Measurements from ENCODE around the gene PDLIM5. TPM values are rescaled to one million over a fixed set of nuclear protein-coding genes. Genes with fewer than 3 reads are reported as not detected.

The PDLIM5 gene
- total and polyA plus RNA-seq, 7 experiments from 2014 or later, result 14.4 to 61.7 (median 35.7) TPM

GRCh38 chr4:94603170-94603747 lies 151.5 kb downstream of the PDLIM5 start:
- no peaks in the 10 kb centered on the region for H3K9me3 ChIP-seq (ENCODE audit: control insufficient read depth in 2 of 3, low read length in 3 of 3)
- H3K4me3 Mint-ChIP-seq, result no peak overlapping the region
- H3K27me3 Mint-ChIP-seq, result no peaks in the 10 kb centered on the region
- no peaks in the 10 kb centered on the region for H3K4me1 Mint-ChIP-seq
- H3K27ac ChIP-seq (ENCODE audit: low read depth, low read length), result no peak overlapping the region
- peaks cover 0 to 3% (median 0%) of the 10 kb centered on the region in 11 donors for H3K9me3 Mint-ChIP-seq
- intact Hi-C loops (cut with micrococcal nuclease), result no loop called here
- peaks cover 0 to 3% (median 0%) of the 10 kb centered on the region in 5 donors for H3K36me3 Mint-ChIP-seq
- DNase-seq, result no peak
- H3K27me3 ChIP-seq (ENCODE audit: control insufficient read depth in 2 of 2, insufficient read depth in 2 of 2, low read length in 2 of 2), result no peaks in the 10 kb centered on the region
- no peak overlapping the region for H3K27ac Mint-ChIP-seq
- POLR2A ChIA-PET, result interaction anchor here (1.0 kb wide), 1 partner anchor 10 kb away, joined by 3 read pairs; no protein-coding TSS in a partner anchor
- CTCF ChIA-PET, result no interaction called here
- no peak for ATAC-seq
- no peaks in the 10 kb centered on the region for H3K4me1 ChIP-seq (ENCODE audit: control insufficient read depth in 2 of 2, insufficient read depth in 2 of 2, low read length in 2 of 2)
- H3K4me3 ChIP-seq (ENCODE audit: low read length), result no peak overlapping the region
- H3K36me3 ChIP-seq (ENCODE audit: control insufficient read depth in 2 of 3, insufficient read depth in 3 of 3, low read length in 3 of 3), result no peaks in the 10 kb centered on the region

DNA sequence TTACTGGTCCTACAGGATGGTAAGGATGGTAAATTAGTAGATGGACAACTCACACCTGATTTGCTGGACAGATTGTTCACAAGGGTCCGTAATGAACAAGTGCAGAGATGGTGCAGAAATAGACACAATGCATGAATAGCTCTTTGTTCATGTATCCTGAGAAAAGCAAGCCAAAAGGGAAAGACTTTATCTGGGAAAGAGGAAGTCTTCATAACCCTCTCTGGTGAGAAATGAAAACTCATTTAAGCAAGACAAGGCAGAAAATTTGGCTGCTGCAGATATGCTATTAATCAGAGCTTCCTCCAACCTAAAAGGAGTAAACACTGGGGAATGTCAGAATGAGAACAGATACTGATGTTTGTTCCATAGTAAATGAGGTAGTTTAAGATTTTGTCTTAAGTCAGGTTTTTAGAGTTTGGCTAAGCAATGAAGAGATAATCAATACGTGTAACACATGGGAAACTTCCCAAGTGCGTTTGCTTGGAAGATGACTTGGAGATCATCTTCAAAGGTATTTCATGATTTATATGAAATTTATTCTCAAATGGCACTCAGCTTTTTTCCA lies 153.6 kb downstream of the PDLIM5 start:
- H3K36me3 Mint-ChIP-seq, result peaks cover 0 to 3% (median 0%) of the 10 kb centered on the region in 5 donors
- no peaks in the 10 kb centered on the region for H3K27me3 Mint-ChIP-seq
- peaks cover 0 to 3% (median 0%) of the 10 kb centered on the region in 11 donors for H3K9me3 Mint-ChIP-seq
- ChIA-PET POLR2A (no interaction called here), CTCF (no interaction called here)
- Histone ChIP-seq H3K27ac (ENCODE audit: low read depth, low read length) (no peak overlapping the region), H3K4me1 (ENCODE audit: control insufficient read depth in 2 of 2, insufficient read depth in 2 of 2, low read length in 2 of 2) (no peaks in the 10 kb centered on the region), H3K4me3 (ENCODE audit: low read length) (no peak overlapping the region), H3K27me3 (ENCODE audit: control insufficient read depth in 2 of 2, insufficient read depth in 2 of 2, low read length in 2 of 2) (no peaks in the 10 kb centered on the region), H3K9me3 (ENCODE audit: control insufficient read depth in 2 of 3, low read length in 3 of 3) (no peaks in the 10 kb centered on the region), H3K36me3 (ENCODE audit: control insufficient read depth in 2 of 3, insufficient read depth in 3 of 3, low read length in 3 of 3) (no peaks in the 10 kb centered on the region)
- intact Hi-C loops (cut with micrococcal nuclease), result no loop called here
- DNase-seq (no peak), ATAC-seq (no peak)
- H3K4me1 Mint-ChIP-seq, result peaks cover 0 to 9% (median 6%) of the 10 kb centered on the region in 7 donors
- no peak overlapping the region for H3K27ac Mint-ChIP-seq
- no peak overlapping the region for H3K4me3 Mint-ChIP-seq

GRCh38 chr4:94610145-94610544 lies 158.4 kb downstream of the PDLIM5 start:
- H3K36me3 ChIP-seq (ENCODE audit: control insufficient read depth in 2 of 3, insufficient read depth in 3 of 3, low read length in 3 of 3), result no peaks in the 10 kb centered on the region
- Mint-ChIP-seq H3K4me1 (peaks cover 2 to 19% (median 15%) of the 10 kb centered on the region in 7 donors), H3K9me3 (no peaks in the 10 kb centered on the region), H3K27me3 (peaks cover 0 to 3% (median 0%) of the 10 kb centered on the region in 5 donors), H3K4me3 (peak overlapping the region in 8 of 10 donors; percentile 5 to 84 (median 62)), H3K36me3 (no peaks in the 10 kb centered on the region), H3K27ac (peak overlapping the region in 7 of 9 donors; percentile 41 to 82 (median 79))
- H3K4me1 ChIP-seq (ENCODE audit: control insufficient read depth in 2 of 2, insufficient read depth in 2 of 2, low read length in 2 of 2), result peaks cover 0 to 6% of the 10 kb centered on the region in 2 donors
- CTCF ChIA-PET, result interaction anchor here (1.1 kb wide), 1 partner anchor 8 kb away, joined by 4 read pairs; no protein-coding TSS in a partner anchor
- H3K27ac ChIP-seq (ENCODE audit: low read depth, low read length), result no peak overlapping the region
- no peaks in the 10 kb centered on the region for H3K27me3 ChIP-seq (ENCODE audit: control insufficient read depth in 2 of 2, insufficient read depth in 2 of 2, low read length in 2 of 2)
- POLR2A ChIA-PET, result no interaction called here
- intact Hi-C loops (cut with micrococcal nuclease), result no loop called here
- H3K4me3 ChIP-seq (ENCODE audit: low read length), result no peak overlapping the region
- H3K9me3 ChIP-seq (ENCODE audit: control insufficient read depth in 2 of 3, low read length in 3 of 3), result no peaks in the 10 kb centered on the region
- ATAC-seq (no peak), DNase-seq (peak in 6 of 9 donors; percentile 5 to 33 (median 20))

- Mint-ChIP-seq H3K4me3 (no peak overlapping the region), H3K9me3 (no peaks in the 10 kb centered on the region), H3K27me3 (peaks cover 0 to 3% (median 0%) of the 10 kb centered on the region in 5 donors), H3K27ac (no peak overlapping the region), H3K4me1 (peaks cover 2 to 19% (median 15%) of the 10 kb centered on the region in 7 donors), H3K36me3 (peaks cover 0 to 8% (median 6%) of the 10 kb centered on the region in 5 donors)
- no peak for DNase-seq
- ATAC-seq, result no peak
- CTCF ChIA-PET, result no interaction called here
- Histone ChIP-seq H3K4me1 (ENCODE audit: control insufficient read depth in 2 of 2, insufficient read depth in 2 of 2, low read length in 2 of 2) (peaks cover 0 to 6% of the 10 kb centered on the region in 2 donors), H3K9me3 (ENCODE audit: control insufficient read depth in 2 of 3, low read length in 3 of 3) (no peaks in the 10 kb centered on the region), H3K4me3 (ENCODE audit: low read length) (no peak overlapping the region), H3K27ac (ENCODE audit: low read depth, low read length) (no peak overlapping the region), H3K36me3 (ENCODE audit: control insufficient read depth in 2 of 3, insufficient read depth in 3 of 3, low read length in 3 of 3) (peaks cover 0 to 5% (median 0%) of the 10 kb centered on the region in 3 experiments), H3K27me3 (ENCODE audit: control insufficient read depth in 2 of 2, insufficient read depth in 2 of 2, low read length in 2 of 2) (no peaks in the 10 kb centered on the region)
- intact Hi-C loops (cut with micrococcal nuclease), result no loop called here
- POLR2A ChIA-PET, result no interaction called here
These were observed 161.5 kb downstream of the PDLIM5 start for GRCh38 chr4:94613248-94613647.

- Mint-ChIP-seq H3K4me3 (no peak overlapping the region), H3K27me3 (peaks cover 0 to 3% (median 0%) of the 10 kb centered on the region in 5 donors)
- CTCF ChIA-PET, result no interaction called here
These were observed 163.7 kb downstream of the PDLIM5 start for GRCh38 chr4:94615451-94615850.

DNA sequence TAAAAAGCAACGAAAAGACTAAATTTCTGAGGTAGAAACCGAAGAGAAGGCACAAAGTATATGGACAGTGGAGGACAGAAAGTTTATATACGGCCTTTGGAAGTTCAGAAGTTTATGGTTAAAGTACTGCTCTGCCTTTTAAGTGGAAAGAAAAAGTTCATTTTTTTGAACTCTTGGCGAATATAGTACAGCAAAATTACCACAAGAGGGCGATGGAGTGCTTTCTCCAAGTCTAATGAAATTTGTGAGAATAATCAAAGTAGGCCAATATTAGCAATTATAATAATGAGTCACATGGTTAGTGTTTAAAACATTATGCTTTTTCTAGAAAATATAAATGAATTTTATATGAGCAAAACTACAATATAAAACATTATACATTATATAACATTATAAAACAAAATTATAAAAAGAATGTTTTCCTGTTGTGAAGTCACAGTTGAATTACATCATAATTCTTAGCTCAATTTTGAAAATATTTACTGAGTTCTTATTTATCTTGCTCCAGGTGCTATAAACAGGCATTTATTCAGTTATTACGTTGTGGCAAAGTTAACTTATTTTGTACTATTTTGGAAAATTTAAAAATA lies 169.8 kb downstream of the PDLIM5 start:
- intact Hi-C loops (cut with micrococcal nuclease), result loop anchor here (1.0 kb wide), 2 partner anchors 474 to 504 kb away; no protein-coding TSS in a partner anchor

More at GRCh38 chr4:94615451-94615850, 163.7 kb downstream of the PDLIM5 start:
- no peaks in the 10 kb centered on the region for H3K9me3 Mint-ChIP-seq
- Histone ChIP-seq H3K4me1 (ENCODE audit: control insufficient read depth in 2 of 2, insufficient read depth in 2 of 2, low read length in 2 of 2) (peaks cover 0 to 6% of the 10 kb centered on the region in 2 donors), H3K4me3 (ENCODE audit: low read length) (no peak overlapping the region), H3K9me3 (ENCODE audit: control insufficient read depth in 2 of 3, low read length in 3 of 3) (no peaks in the 10 kb centered on the region), H3K27ac (ENCODE audit: low read depth, low read length) (no peak overlapping the region), H3K27me3 (ENCODE audit: control insufficient read depth in 2 of 2, insufficient read depth in 2 of 2, low read length in 2 of 2) (no peaks in the 10 kb centered on the region), H3K36me3 (ENCODE audit: control insufficient read depth in 2 of 3, insufficient read depth in 3 of 3, low read length in 3 of 3) (peaks cover 0 to 8% (median 0%) of the 10 kb centered on the region in 3 experiments)
- ATAC-seq, result no peak
- DNase-seq, result no peak
- intact Hi-C loops (cut with micrococcal nuclease), result no loop called here
- H3K4me1 Mint-ChIP-seq, result peaks cover 2 to 9% (median 8%) of the 10 kb centered on the region in 7 donors
- no peak overlapping the region for H3K27ac Mint-ChIP-seq
- POLR2A ChIA-PET, result no interaction called here
- peaks cover 0 to 22% (median 7%) of the 10 kb centered on the region in 5 donors for H3K36me3 Mint-ChIP-seq

More for the DNA sequence above, 169.8 kb downstream of the PDLIM5 start:
- Mint-ChIP-seq H3K27me3 (no peaks in the 10 kb centered on the region), H3K27ac (no peak overlapping the region), H3K9me3 (no peaks in the 10 kb centered on the region), H3K4me1 (peaks cover 0 to 1% (median 0%) of the 10 kb centered on the region in 7 donors), H3K4me3 (no peak overlapping the region), H3K36me3 (peaks cover 0 to 44% (median 13%) of the 10 kb centered on the region in 5 donors)
- ATAC-seq (peak; percentile 50), DNase-seq (peak in 6 of 9 donors; percentile 11 to 45 (median 25))
- Histone ChIP-seq H3K4me3 (ENCODE audit: low read length) (no peak overlapping the region), H3K27me3 (ENCODE audit: control insufficient read depth in 2 of 2, insufficient read depth in 2 of 2, low read length in 2 of 2) (no peaks in the 10 kb centered on the region), H3K4me1 (ENCODE audit: control insufficient read depth in 2 of 2, insufficient read depth in 2 of 2, low read length in 2 of 2) (no peaks in the 10 kb centered on the region), H3K36me3 (ENCODE audit: control insufficient read depth in 2 of 3, insufficient read depth in 3 of 3, low read length in 3 of 3) (peaks cover 0 to 8% (median 0%) of the 10 kb centered on the region in 3 experiments), H3K9me3 (ENCODE audit: control insufficient read depth in 2 of 3, low read length in 3 of 3) (no peaks in the 10 kb centered on the region), H3K27ac (ENCODE audit: low read depth, low read length) (no peak overlapping the region)
- POLR2A ChIA-PET, result no interaction called here
- CTCF ChIA-PET, result interaction anchor here (0.6 to 0.7 kb wide), 3 partner anchors 436 to 1730 kb away, joined by 3 to 4 read pairs (median 3); no protein-coding TSS in a partner anchor
